ENCODE measurements around the gene LAMC1. TPM values are rescaled to one million over a fixed set of nuclear protein-coding genes. Genes with fewer than 3 reads are reported as not detected.

LAMC1 gene
- total and polyA plus RNA-seq, 3 donors from 2014 or later = 64.5 to 112 (median 106) TPM

Small RNAs within 50 kb of the gene (small RNA-seq; reads per million reads assigned to genes)
- 0 reads per million in 2 donors for gene RNU6-41P

Other genes with a start within 250 kb of the LAMC1 start
- 10 to 100 TPM; 11.1 to 21.6 TPM for gene NPL, start 233.6 kb upstream of the LAMC1 start, total RNA-seq
- 22.5 TPM for gene NPL, start 233.6 kb upstream of the LAMC1 start, polyA plus RNA-seq (ENCODE audit: insufficient read depth, low read depth, low replicate concordance)
- gene DHX9, start 184.1 kb upstream of the LAMC1 start, total RNA-seq = 100 to 1,000 TPM; 117 to 139 TPM
- 163 TPM for gene DHX9, start 184.1 kb upstream of the LAMC1 start, polyA plus RNA-seq (ENCODE audit: insufficient read depth, low read depth, low replicate concordance)
- gene SHCBP1L, start 70.3 kb upstream of the LAMC1 start, total RNA-seq = 100 to 1,000 TPM; 106 to 132 TPM
- 254 TPM for gene SHCBP1L, start 70.3 kb upstream of the LAMC1 start, polyA plus RNA-seq (ENCODE audit: insufficient read depth, low read depth, low replicate concordance)
- 1 to 10 TPM; 1.9 to 3.4 TPM for gene LAMC2, start 162.8 kb downstream of the LAMC1 start, total RNA-seq
- gene LAMC2, start 162.8 kb downstream of the LAMC1 start, polyA plus RNA-seq (ENCODE audit: insufficient read depth, low read depth, low replicate concordance) = 8.5 TPM